Osteoblast (primary cell): ENCODE measurements around the gene TSPAN1. TPM values are rescaled to one million over a fixed set of nuclear protein-coding genes. Genes with fewer than 3 reads are reported as not detected.

Source experiments
- DNase-seq: peaks from one replicate; pipeline ENCODE4 v3.0.0; 2011; ENCODE audit warnings: low spot score, mixed read lengths; ENCODE audit not compliant: insufficient read length; ENCODE audit errors: missing footprints
- H2AFZ ChIP-seq: 2 replicates; pipeline ENCODE4 v1.6.0; 2011; ENCODE audit warnings: mild to moderate bottlenecking, low read length
- H3K27ac ChIP-seq: 2 replicates; pipeline ENCODE4 v1.5.1; 2011; ENCODE audit warnings: mild to moderate bottlenecking, low read depth, low read length, moderate library complexity
- H3K27me3 ChIP-seq: 2 replicates; pipeline ENCODE4 v1.6.0; 2012; ENCODE audit warnings: mild to moderate bottlenecking, control low read depth, inconsistent platforms, low read length, moderate library complexity; ENCODE audit not compliant: insufficient read depth
- H3K36me3 ChIP-seq: 2 replicates; pipeline ENCODE4 v1.5.1; 2011; ENCODE audit warnings: mild to moderate bottlenecking, low read length, control low read depth, moderate library complexity; ENCODE audit not compliant: insufficient read depth
- H3K4me1 ChIP-seq: 2 replicates; pipeline ENCODE4 v1.5.1; 2011; ENCODE audit warnings: mild to moderate bottlenecking, low read length, control low read depth, moderate library complexity; ENCODE audit not compliant: insufficient read depth
- H3K4me2 ChIP-seq: 2 replicates; pipeline ENCODE4 v1.6.0; 2011; ENCODE audit warnings: mild to moderate bottlenecking, low read length; ENCODE audit not compliant: insufficient read depth
- H3K4me3 ChIP-seq: fragments of 200-600 bp; sonication (generic); 3 replicates; pipeline ENCODE4 v1.5.1; 2012; ENCODE audit warnings: mild to moderate bottlenecking, low read length, inconsistent platforms; ENCODE audit not compliant: insufficient read depth
- H3K79me2 ChIP-seq: 2 replicates; pipeline ENCODE4 v1.6.0; 2012; ENCODE audit warnings: mild to moderate bottlenecking, low read length, control low read depth, inconsistent platforms; ENCODE audit not compliant: insufficient read depth
- H3K9me3 ChIP-seq: 2 replicates; pipeline ENCODE4 v1.5.1; 2011; ENCODE audit warnings: low read depth, low read length, control low read depth
- H4K20me1 ChIP-seq: 2 replicates; pipeline ENCODE4 v1.6.0; 2012; ENCODE audit warnings: mild to moderate bottlenecking, low read length, control low read depth; ENCODE audit not compliant: insufficient read depth
- total RNA-seq: library from RNA; depleted of rRNA; stranded (reverse); fragments of >200 nt; gene quantifications from 2 replicates; pipeline ENCODE4 v1.2.3, GENCODE V29; 2012
- TF ChIP-seq, protein P1 (sequence below): IDR thresholded peaks from 2 replicates; pipeline ENCODE4 v1.5.1; 2011; ENCODE audit warnings: mild to moderate bottlenecking, low read depth, low read length, moderate library complexity; ENCODE audit errors: extremely low read depth

Gene TSPAN1
- total RNA-seq, 1 donor: 1.1 TPM

DNA sequence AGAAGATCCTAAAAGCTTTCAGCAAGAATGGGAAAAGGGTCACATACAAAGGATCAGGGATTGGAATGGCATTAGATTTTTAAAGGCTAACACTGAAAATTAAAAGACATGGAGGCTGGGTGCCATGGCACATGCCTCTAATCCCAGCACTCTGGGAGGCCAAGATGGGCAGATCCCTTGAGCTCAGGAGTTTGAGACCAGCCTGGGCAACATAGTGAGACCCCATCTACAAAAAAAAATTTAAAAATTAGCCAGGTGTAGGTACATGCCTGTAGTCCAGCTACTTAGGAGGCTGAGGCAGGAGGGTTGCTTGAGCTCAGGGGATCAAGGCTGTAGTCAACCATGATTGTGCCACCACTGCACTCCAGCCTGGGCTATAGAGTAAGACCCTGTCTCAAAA is 40.6 kb downstream of the TSPAN1 start:
- Histone ChIP-seq H4K20me1 (no peaks in the 10 kb centered on the region), H2AFZ (no peak overlapping the region), H3K27ac (no peak overlapping the region), H3K36me3 (no peaks in the 10 kb centered on the region), H3K4me1 (no peaks in the 10 kb centered on the region), H3K79me2 (no peaks in the 10 kb centered on the region), H3K9me3 (no peaks in the 10 kb centered on the region), H3K4me3 (no peak overlapping the region), H3K27me3 (no peaks in the 10 kb centered on the region), H3K4me2 (no peak overlapping the region)
- DNase-seq: no peak
- TF ChIP-seq, protein P1, sequence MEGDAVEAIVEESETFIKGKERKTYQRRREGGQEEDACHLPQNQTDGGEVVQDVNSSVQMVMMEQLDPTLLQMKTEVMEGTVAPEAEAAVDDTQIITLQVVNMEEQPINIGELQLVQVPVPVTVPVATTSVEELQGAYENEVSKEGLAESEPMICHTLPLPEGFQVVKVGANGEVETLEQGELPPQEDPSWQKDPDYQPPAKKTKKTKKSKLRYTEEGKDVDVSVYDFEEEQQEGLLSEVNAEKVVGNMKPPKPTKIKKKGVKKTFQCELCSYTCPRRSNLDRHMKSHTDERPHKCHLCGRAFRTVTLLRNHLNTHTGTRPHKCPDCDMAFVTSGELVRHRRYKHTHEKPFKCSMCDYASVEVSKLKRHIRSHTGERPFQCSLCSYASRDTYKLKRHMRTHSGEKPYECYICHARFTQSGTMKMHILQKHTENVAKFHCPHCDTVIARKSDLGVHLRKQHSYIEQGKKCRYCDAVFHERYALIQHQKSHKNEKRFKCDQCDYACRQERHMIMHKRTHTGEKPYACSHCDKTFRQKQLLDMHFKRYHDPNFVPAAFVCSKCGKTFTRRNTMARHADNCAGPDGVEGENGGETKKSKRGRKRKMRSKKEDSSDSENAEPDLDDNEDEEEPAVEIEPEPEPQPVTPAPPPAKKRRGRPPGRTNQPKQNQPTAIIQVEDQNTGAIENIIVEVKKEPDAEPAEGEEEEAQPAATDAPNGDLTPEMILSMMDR: no peak

DNA sequence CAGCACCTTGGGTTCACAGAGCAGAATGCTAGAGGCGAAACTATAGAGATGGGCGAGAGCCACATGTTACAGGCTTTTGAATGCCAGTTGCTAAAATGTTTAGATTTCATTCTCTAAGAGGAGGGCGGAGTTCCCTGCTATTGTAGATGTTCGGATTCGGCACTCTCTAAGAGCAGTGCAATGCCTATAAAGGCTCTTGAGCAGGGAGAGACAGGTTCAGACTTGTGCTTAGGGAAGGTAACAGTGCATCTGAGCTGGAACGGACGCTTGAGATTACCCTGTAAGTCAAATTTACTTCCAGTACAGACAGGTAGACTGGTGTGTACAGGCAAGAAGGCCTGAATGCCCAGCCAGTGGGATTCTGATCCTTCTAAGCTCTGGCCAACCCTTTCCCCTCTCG is 43.6 kb downstream of the TSPAN1 start:
- Histone ChIP-seq H3K4me3 (no peak overlapping the region), H3K4me1 (no peaks in the 10 kb centered on the region), H4K20me1 (no peaks in the 10 kb centered on the region), H3K9me3 (no peaks in the 10 kb centered on the region), H3K4me2 (no peak overlapping the region), H3K36me3 (peaks cover 6% of the 10 kb centered on the region), H2AFZ (no peak overlapping the region), H3K27me3 (no peaks in the 10 kb centered on the region), H3K79me2 (no peaks in the 10 kb centered on the region), H3K27ac (no peak overlapping the region)
- TF ChIP-seq, protein P1: no peak
- peak; percentile 39 for DNase-seq

DNA sequence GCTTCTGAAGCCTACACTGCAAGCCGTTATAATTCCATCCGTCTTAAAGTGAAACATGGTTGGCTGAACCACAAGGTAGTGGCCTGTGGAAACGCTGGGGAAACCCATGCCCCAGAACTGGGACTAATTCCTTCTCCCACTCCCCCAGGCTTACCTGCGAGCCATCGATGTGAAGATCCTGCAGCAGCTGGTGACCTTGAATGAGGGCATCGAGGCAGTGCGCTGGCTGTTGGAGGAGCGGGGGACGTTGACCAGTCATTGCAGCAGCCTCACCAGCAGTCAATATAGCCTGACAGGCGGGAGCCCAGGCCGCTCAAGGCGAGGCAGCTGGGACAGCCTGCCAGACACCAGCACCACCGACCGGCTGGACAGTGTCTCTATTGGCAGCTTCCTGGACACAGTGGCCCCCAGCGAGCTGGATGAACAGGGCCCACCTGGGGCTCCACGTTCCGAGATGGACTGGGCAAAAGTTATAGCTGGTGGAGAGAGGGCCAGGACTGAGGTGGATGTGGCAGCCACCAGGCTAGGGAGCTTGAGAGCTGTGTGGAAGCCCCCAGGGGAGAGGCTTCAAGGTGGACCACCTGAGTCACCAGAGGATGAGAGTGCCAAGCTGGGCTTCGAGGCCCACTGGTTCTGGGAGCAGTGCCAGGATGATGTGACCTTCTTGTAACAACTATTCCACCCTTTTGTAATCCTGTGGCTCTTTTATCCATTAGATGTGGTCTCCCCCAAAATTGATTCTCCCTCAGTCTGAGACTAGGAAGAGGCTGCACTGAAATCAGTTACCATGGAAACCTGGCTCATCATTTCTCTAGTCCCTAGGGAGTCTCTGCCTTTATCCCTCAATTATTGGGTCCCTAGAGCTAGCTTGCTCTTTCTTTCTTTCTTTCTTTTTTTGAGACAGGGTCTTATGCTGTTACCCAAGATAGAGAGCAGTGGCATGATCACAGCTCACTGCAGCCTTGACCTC is 44.9 kb downstream of the TSPAN1 start:
- Histone ChIP-seq H2AFZ (no peak overlapping the region), H3K27me3 (no peaks in the 10 kb centered on the region)
- TF ChIP-seq, protein P1: no peak

DNA sequence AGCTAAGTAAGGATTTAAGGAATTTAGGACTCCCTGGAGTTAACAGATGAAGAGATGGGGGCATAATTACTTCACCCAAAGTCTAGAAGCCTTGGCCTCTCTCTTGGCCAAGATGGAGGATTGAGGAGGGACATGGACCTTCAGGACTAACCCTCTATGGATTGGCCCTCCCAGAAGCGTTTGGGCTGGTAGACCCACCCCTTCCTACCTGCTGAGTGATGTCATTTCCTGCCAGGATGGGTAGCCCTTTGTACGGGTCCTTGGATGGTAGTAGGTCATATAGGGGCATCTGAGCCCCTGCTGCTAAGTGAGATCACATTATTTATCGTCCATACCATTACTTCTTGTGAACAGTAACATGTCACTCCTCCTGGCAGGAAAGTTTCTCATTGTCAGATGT is 45.9 kb downstream of the TSPAN1 start:
- Histone ChIP-seq H3K27ac (no peak overlapping the region), H3K36me3 (peaks cover 6% of the 10 kb centered on the region), H4K20me1 (no peaks in the 10 kb centered on the region), H2AFZ (no peak overlapping the region), H3K4me1 (peaks cover 5% of the 10 kb centered on the region), H3K4me2 (no peak overlapping the region), H3K79me2 (no peaks in the 10 kb centered on the region), H3K27me3 (no peaks in the 10 kb centered on the region), H3K9me3 (no peaks in the 10 kb centered on the region), H3K4me3 (no peak overlapping the region)
- TF ChIP-seq, protein P1: no peak
- DNase-seq: no peak

More for the DNA sequence above, 44.9 kb downstream of the TSPAN1 start:
- Histone ChIP-seq H3K27ac (no peak overlapping the region), H3K9me3 (no peaks in the 10 kb centered on the region), H3K79me2 (no peaks in the 10 kb centered on the region), H3K4me2 (no peak overlapping the region), H4K20me1 (no peaks in the 10 kb centered on the region), H3K4me3 (no peak overlapping the region), H3K36me3 (peaks cover 6% of the 10 kb centered on the region), H3K4me1 (peaks cover 5% of the 10 kb centered on the region)
- peak; percentile 63 for DNase-seq
